K562 (cell line): ENCODE results near the gene ADGRD1. TPM values are rescaled to one million over a fixed set of nuclear protein-coding genes. Genes with fewer than 3 reads are reported as not detected.

Source experiments
- ATAC-seq: fragments of 200-7000 bp; cut with Tn5 transposase; 3 replicates; pipeline ENCODE4 v1.9.1; 2020; ENCODE audit warnings: moderate library complexity
- BruUV-seq: library from RNA; stranded (reverse); fragments of 400-500 nt; replicated peaks from 2 replicates; lab custom pipeline; 2021; lab: Mats Ljungman, UMichigan
- CTCF ChIA-PET: fragments of 300-600 bp; formaldehyde crosslinking; extraction: SDS; loops from one replicate; lab custom pipeline; 2021; ENCODE audit warnings: low intra/inter-chr PET ratio; lab: Yijun Ruan, JAX
- POLR2A ChIA-PET: fragments of 300-600, 350-650 bp; sonication (Branson Sonifier 250); formaldehyde crosslinking; extraction: SDS; loops from one replicate; lab custom pipeline; 2021; ENCODE audit warnings: antibody characterized with exemption, inconsistent platforms; lab: Yijun Ruan, JAX
- DNase-seq, 4 experiments: peaks; one replicate each; pipeline versions ENCODE4 v3.0.0 to v3.0.0-alpha.2; 2011 to 2018; ENCODE audit warnings: low spot score in 3 of 4, mixed read lengths in 3 of 4; ENCODE audit errors: extremely low read depth in 1 of 4
- FAIRE-seq: peaks from 2 replicates; lab custom pipeline; 2011; peaks lifted over from hg19 to GRCh38; lab: Jason Lieb, UNC
- H2AFZ ChIP-seq: 2 replicates; pipeline ENCODE4 v1.6.0; 2011; ENCODE audit warnings: low read depth, low read length, control low read depth, inconsistent platforms
- H3K27ac ChIP-seq: fragments of 200-600 bp; 3 replicates; pipeline ENCODE4 v1.8.0; 2011; ENCODE audit warnings: low read depth, mild to moderate bottlenecking, control low read depth, inconsistent platforms, low read length, moderate library complexity, mixed read lengths; ENCODE audit errors: extremely low read depth
- H3K27me3 ChIP-seq, 2 experiments: fragments of 300-600 bp in 1 of 2; 2 replicates in 1 of 2; 3 replicates in 1 of 2; pipeline versions ENCODE4 v1.6.0 to v1.8.0; 2011; ENCODE audit warnings: inconsistent platforms in 2 of 2, low read length in 2 of 2, mild to moderate bottlenecking in 1 of 2, mixed read lengths in 1 of 2, moderate library complexity in 1 of 2; ENCODE audit not compliant: control insufficient read depth in 2 of 2, insufficient read depth in 2 of 2
- H3K36me3 ChIP-seq: fragments of 300-600 bp; 3 replicates; pipeline ENCODE4 v1.8.0; 2011; ENCODE audit warnings: mild to moderate bottlenecking, low read length, inconsistent platforms; ENCODE audit not compliant: control insufficient read depth, insufficient read depth
- H3K4me1 ChIP-seq, 2 experiments: fragments of 200-600 bp in 1 of 2; replicated peaks in 1 of 2; 2 replicates in 1 of 2; 3 replicates in 1 of 2; pipeline versions ENCODE4 v1.5.1 to v1.8.0; 2011; ENCODE audit warnings: inconsistent platforms in 2 of 2, low read length in 2 of 2, mild to moderate bottlenecking in 1 of 2, mixed read lengths in 1 of 2, moderate library complexity in 1 of 2; ENCODE audit not compliant: control insufficient read depth in 2 of 2, insufficient read depth in 2 of 2
- H3K4me2 ChIP-seq: 2 replicates; pipeline ENCODE4 v1.6.1; 2011; ENCODE audit warnings: low read length, control low read depth, inconsistent platforms, mixed read lengths; ENCODE audit not compliant: insufficient read depth
- H3K4me3 ChIP-seq: fragments of 200-600 bp; sonication (generic), shearing (Covaris generic); 2 replicates; pipeline ENCODE4 v1.5.1; 2016; ENCODE audit warnings: control low read depth, inconsistent platforms
- H3K79me2 ChIP-seq: fragments of 200-600 bp; 3 replicates; pipeline ENCODE4 v1.8.0; 2011; ENCODE audit warnings: low read length, inconsistent platforms; ENCODE audit not compliant: control insufficient read depth, insufficient read depth
- H3K9ac ChIP-seq, 2 experiments: 2 replicates each; pipeline versions ENCODE4 v1.6.0 to v1.6.1; 2011; ENCODE audit warnings: low read depth in 2 of 2, low read length in 2 of 2, control low read depth in 1 of 2, inconsistent platforms in 1 of 2, mild to moderate bottlenecking in 1 of 2, mixed read lengths in 1 of 2; ENCODE audit not compliant: insufficient read depth in 1 of 2
- H3K9me1 ChIP-seq: one replicate; pipeline ENCODE4 v1.6.0; 2011; ENCODE audit warnings: inconsistent platforms, mild to moderate bottlenecking, low read length, moderate library complexity; ENCODE audit not compliant: control insufficient read depth, insufficient read depth
- H3K9me3 ChIP-seq: replicated peaks from 2 replicates; pipeline ENCODE4 v1.5.1; 2011; ENCODE audit warnings: low read depth, low read length, inconsistent platforms; ENCODE audit not compliant: control insufficient read depth, insufficient read depth
- H4K20me1 ChIP-seq: replicated peaks from 2 replicates; pipeline ENCODE4 v1.6.1; 2011; ENCODE audit warnings: low read length, inconsistent platforms, mixed read lengths; ENCODE audit not compliant: control insufficient read depth, insufficient read depth
- CHD4 ChIP-seq: fragments of 200-600 bp; sonication (generic); IDR thresholded peaks from 3 replicates; pipeline ENCODE4 v1.6.1; 2012; ENCODE audit warnings: low read depth, mild to moderate bottlenecking, mixed read lengths, low read length, inconsistent platforms; ENCODE audit not compliant: insufficient read depth, insufficient replicate concordance, poor library complexity, severe bottlenecking
- GABPA ChIP-seq: fragments of 200-800 bp; sonication (Bioruptor generic); conservative IDR thresholded peaks from 2 replicates; pipeline ENCODE4 v1.6.1; 2016; ENCODE audit warnings: low read depth, missing genetic modification characterization, missing compliant biosample characterization
- UBTF ChIP-seq, 2 experiments: IDR thresholded peaks; 2 replicates each; pipeline ENCODE4 v1.6.1; 2012; ENCODE audit warnings: improper control_type of control experiment in 2 of 2, low read depth in 2 of 2, low read length in 2 of 2, borderline replicate concordance in 1 of 2
- WGBS: fragments of 100-300 bp; shearing (Covaris generic); methylation state at CpG from one replicate; pipeline ENCODE4 v1.1.6; 2016; ENCODE audit warnings: low coverage, mixed read lengths; ENCODE audit not compliant: insufficient coverage; ENCODE audit errors: missing lambda C conversion rate; 5-methylcytosine and 5-hydroxymethylcytosine counted together
- in situ Hi-C: fragments of 300-500 bp; cut with MboI; formaldehyde crosslinking; loops from 4 replicates; pipeline ENCODE4 v1.15.0; 2018; ENCODE audit warnings: inconsistent platforms, mixed read lengths
- intact Hi-C: fragments of 100-400 bp; cut with micrococcal nuclease; formaldehyde crosslinking; loops from 2 replicates; pipeline ENCODE4 v1.14.2; 2022
- polyA plus RNA-seq, 8 experiments: library from polyadenylated mRNA; depleted of rRNA in 4 of 8; stranded (reverse) in 5 of 8; unstranded in 3 of 8; fragments of >200 nt; fragmentation: Nextera tagmentation in 2 of 8; fragmentation: Illumina TruSeq in 1 of 8; extraction: Ambion mirVana in 2 of 8; extraction: Trizol in 1 of 8; gene quantifications; 2 replicates each; pipeline versions ENCODE4 v1.2.1 to v1.2.3, GENCODE V29; 2011 to 2014; ENCODE audit warnings: inconsistent platforms in 1 of 8, missing spikeins in 1 of 8
- total RNA-seq, 7 experiments: library from RNA; depleted of rRNA in 6 of 7; stranded (reverse); fragments of >200 nt in 6 of 7; fragmentation: Illumina TruSeq in 2 of 7; extraction: Trizol in 2 of 7; gene quantifications; 2 replicates each; pipeline versions ENCODE4 v1.2.1 to v1.2.3, GENCODE V29; 2011 to 2021; ENCODE audit warnings: low replicate concordance in 1 of 7
- TF ChIP-seq, protein P1 (sequence below): fragments of 200-600 bp; sonication (generic); IDR thresholded peaks from one replicate; pipeline ENCODE4 v1.6.1; 2012; ENCODE audit warnings: mild to moderate bottlenecking, low read depth, low read length, inconsistent platforms

The ADGRD1 gene
- total and polyA plus RNA-seq, 9 of the 15 experiments (the other 6 are each of a cell fraction or from before 2014, with no cell fraction given), result 1.7 to 11.7 (median 3.3) TPM

DNA sequence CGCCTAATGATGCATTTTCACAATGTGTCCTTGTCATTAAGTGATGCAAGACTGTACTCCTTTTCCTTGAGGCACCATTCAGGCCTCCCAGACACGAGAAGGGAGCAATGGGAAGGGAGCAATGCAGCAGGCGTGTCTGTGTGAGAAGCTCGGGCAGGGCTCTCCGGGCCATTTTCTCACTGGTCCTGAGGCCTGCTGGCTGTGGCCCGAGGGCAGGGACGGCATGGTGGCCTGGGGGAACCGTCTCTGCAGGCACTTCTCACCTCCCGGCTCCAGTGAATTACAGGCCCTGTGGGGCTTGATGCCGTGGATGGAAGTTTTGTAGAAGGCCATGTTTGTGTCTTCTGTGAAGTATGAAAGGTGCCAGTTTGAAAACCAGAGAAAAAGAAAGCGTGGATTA is 71.0 kb downstream of the ADGRD1 start:
- Histone ChIP-seq H3K4me2 (no peak overlapping the region), H3K36me3 (no peaks in the 10 kb centered on the region), H3K4me3 (no peak overlapping the region), H3K9ac (no peak overlapping the region), H3K27me3 (peaks cover 13 to 79% of the 10 kb centered on the region in 2 experiments; a peak in 4 of 5 replicates), H3K9me3 (no peaks in the 10 kb centered on the region), H4K20me1 (peaks cover 16% of the 10 kb centered on the region), H3K79me2 (no peaks in the 10 kb centered on the region), H3K9me1 (peaks cover 2% of the 10 kb centered on the region), H3K4me1 (peaks cover 7 to 9% of the 10 kb centered on the region in 2 experiments; a peak in 2 of 5 replicates), H2AFZ (no peak overlapping the region), H3K27ac (no peak overlapping the region)
- FAIRE-seq (no peak), ATAC-seq (no peak), DNase-seq (no peak)
- WGBS, result 17% methylated on average over 10 of the region's 11 CpGs
- TF ChIP-seq, protein P1, sequence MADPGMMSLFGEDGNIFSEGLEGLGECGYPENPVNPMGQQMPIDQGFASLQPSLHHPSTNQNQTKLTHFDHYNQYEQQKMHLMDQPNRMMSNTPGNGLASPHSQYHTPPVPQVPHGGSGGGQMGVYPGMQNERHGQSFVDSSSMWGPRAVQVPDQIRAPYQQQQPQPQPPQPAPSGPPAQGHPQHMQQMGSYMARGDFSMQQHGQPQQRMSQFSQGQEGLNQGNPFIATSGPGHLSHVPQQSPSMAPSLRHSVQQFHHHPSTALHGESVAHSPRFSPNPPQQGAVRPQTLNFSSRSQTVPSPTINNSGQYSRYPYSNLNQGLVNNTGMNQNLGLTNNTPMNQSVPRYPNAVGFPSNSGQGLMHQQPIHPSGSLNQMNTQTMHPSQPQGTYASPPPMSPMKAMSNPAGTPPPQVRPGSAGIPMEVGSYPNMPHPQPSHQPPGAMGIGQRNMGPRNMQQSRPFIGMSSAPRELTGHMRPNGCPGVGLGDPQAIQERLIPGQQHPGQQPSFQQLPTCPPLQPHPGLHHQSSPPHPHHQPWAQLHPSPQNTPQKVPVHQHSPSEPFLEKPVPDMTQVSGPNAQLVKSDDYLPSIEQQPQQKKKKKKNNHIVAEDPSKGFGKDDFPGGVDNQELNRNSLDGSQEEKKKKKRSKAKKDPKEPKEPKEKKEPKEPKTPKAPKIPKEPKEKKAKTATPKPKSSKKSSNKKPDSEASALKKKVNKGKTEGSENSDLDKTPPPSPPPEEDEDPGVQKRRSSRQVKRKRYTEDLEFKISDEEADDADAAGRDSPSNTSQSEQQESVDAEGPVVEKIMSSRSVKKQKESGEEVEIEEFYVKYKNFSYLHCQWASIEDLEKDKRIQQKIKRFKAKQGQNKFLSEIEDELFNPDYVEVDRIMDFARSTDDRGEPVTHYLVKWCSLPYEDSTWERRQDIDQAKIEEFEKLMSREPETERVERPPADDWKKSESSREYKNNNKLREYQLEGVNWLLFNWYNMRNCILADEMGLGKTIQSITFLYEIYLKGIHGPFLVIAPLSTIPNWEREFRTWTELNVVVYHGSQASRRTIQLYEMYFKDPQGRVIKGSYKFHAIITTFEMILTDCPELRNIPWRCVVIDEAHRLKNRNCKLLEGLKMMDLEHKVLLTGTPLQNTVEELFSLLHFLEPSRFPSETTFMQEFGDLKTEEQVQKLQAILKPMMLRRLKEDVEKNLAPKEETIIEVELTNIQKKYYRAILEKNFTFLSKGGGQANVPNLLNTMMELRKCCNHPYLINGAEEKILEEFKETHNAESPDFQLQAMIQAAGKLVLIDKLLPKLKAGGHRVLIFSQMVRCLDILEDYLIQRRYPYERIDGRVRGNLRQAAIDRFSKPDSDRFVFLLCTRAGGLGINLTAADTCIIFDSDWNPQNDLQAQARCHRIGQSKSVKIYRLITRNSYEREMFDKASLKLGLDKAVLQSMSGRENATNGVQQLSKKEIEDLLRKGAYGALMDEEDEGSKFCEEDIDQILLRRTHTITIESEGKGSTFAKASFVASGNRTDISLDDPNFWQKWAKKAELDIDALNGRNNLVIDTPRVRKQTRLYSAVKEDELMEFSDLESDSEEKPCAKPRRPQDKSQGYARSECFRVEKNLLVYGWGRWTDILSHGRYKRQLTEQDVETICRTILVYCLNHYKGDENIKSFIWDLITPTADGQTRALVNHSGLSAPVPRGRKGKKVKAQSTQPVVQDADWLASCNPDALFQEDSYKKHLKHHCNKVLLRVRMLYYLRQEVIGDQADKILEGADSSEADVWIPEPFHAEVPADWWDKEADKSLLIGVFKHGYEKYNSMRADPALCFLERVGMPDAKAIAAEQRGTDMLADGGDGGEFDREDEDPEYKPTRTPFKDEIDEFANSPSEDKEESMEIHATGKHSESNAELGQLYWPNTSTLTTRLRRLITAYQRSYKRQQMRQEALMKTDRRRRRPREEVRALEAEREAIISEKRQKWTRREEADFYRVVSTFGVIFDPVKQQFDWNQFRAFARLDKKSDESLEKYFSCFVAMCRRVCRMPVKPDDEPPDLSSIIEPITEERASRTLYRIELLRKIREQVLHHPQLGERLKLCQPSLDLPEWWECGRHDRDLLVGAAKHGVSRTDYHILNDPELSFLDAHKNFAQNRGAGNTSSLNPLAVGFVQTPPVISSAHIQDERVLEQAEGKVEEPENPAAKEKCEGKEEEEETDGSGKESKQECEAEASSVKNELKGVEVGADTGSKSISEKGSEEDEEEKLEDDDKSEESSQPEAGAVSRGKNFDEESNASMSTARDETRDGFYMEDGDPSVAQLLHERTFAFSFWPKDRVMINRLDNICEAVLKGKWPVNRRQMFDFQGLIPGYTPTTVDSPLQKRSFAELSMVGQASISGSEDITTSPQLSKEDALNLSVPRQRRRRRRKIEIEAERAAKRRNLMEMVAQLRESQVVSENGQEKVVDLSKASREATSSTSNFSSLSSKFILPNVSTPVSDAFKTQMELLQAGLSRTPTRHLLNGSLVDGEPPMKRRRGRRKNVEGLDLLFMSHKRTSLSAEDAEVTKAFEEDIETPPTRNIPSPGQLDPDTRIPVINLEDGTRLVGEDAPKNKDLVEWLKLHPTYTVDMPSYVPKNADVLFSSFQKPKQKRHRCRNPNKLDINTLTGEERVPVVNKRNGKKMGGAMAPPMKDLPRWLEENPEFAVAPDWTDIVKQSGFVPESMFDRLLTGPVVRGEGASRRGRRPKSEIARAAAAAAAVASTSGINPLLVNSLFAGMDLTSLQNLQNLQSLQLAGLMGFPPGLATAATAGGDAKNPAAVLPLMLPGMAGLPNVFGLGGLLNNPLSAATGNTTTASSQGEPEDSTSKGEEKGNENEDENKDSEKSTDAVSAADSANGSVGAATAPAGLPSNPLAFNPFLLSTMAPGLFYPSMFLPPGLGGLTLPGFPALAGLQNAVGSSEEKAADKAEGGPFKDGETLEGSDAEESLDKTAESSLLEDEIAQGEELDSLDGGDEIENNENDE, result no peak
- no peak for TF ChIP-seq GABPA
- no peak for TF ChIP-seq CHD4
- no peak for TF ChIP-seq UBTF (IDR thresholded peaks at IDR 0.05; ENCODE audit: borderline replicate concordance in 1 of 2, low read depth in 2 of 2, low read length in 2 of 2)
- in situ Hi-C loops, result no loop called here
- no TSS peak for BruUV-seq
- intact Hi-C loops, result no loop called here
- ChIA-PET POLR2A (no interaction called here), CTCF (no interaction called here)
